Heart left ventricle (tissue), 13 donors: Measurements from ENCODE around the gene CEP131.

ENCODE experiments used
- POLR2A ChIP-seq, 2 donors: fragments of 450-650 bp; IDR thresholded peaks; one replicate each; pipeline ENCODE4 v1.6.1; 2017; ENCODE audit warnings: antibody characterized with exemption in 2 of 2, mild to moderate bottlenecking in 2 of 2, moderate library complexity in 2 of 2
- TF ChIP-seq, protein P1 (sequence below), 12 donors: fragments of 200-600 bp; sonication (generic) in 4 of 12; IDR thresholded peaks; one replicate each; pipeline versions ENCODE4 v1.5.0 to v1.8.0; 2018 to 2022; ENCODE audit warnings: antibody characterized with exemption in 12 of 12, mild to moderate bottlenecking in 5 of 12
- donor health status: ischemic (EF 13 %, LVEDD 7.1; RV severe dilation, severe dysfunction).
- donor health status: DM: no; HTN: yes; CAD: no.
- donor health status: DM: no; HTN: no; CAD: no.
- donor health status: ischemic (EF 25% LVEDD 6.9; RV normal size, moderate dysfunction).
- donor health status: ischemic (EF 25% LVEDD 5.7; RV mildly dilated, moderate dysfunction).
- donor health status: ischemic (EF 35%, LVEDD 5.7; RV mildly dilated, moderate dysfunction).
- donor health status: nonischemic (EF 11% LVEDD 7.7; RV severe dilation, severe dysfunction).
- donor health status: DM: yes; HTN: yes; CAD: no.
- donor health status: PGD.
- donor health status: ischemic (EF 29% LVEDD 5.4; RV normal size, mild dysfunction).
- donor health status: nonischemic (EF 23%, LVEDD 6.1; RV moderate dilation, normal function).

DNA sequence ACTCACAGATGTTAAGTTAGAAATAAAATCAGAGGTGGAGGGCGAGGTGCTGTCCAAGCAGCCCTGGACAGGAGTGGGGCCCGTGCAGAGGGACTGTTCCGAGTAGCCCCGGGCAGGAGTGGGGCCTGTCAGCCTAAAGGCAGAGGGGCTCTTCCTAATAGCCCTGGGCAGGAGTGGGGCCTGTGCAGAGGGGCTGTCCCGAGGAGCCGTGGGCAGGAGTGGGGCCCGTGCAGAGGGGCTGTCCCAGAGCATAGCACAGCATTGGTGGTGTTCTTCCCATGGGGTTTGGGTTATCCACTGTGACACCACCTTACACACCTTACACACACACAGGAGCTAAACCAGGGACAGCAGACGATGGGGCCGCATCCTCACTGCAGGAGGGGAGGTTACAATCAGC, 10.4 kb downstream of the CEP131 start:
- TF ChIP-seq, protein P1, sequence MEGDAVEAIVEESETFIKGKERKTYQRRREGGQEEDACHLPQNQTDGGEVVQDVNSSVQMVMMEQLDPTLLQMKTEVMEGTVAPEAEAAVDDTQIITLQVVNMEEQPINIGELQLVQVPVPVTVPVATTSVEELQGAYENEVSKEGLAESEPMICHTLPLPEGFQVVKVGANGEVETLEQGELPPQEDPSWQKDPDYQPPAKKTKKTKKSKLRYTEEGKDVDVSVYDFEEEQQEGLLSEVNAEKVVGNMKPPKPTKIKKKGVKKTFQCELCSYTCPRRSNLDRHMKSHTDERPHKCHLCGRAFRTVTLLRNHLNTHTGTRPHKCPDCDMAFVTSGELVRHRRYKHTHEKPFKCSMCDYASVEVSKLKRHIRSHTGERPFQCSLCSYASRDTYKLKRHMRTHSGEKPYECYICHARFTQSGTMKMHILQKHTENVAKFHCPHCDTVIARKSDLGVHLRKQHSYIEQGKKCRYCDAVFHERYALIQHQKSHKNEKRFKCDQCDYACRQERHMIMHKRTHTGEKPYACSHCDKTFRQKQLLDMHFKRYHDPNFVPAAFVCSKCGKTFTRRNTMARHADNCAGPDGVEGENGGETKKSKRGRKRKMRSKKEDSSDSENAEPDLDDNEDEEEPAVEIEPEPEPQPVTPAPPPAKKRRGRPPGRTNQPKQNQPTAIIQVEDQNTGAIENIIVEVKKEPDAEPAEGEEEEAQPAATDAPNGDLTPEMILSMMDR (IDR thresholded peaks at IDR 0.05): no peak
- TF ChIP-seq POLR2A (IDR thresholded peaks at IDR 0.05): no peak
